Melanocyte of skin (primary cell): ENCODE results near the gene KCNJ1. TPM values are rescaled to one million over a fixed set of nuclear protein-coding genes. Genes with fewer than 3 reads are reported as not detected.

Experiments used
- total RNA-seq, 2 donors: library from RNA; depleted of rRNA; stranded (reverse); fragments of >200 nt; gene quantifications; 2 replicates each; pipeline ENCODE4 v1.2.3, GENCODE V29; 2012

Gene KCNJ1
- total RNA-seq: under 1 TPM in 1 of 2 donors, not detected in 1; under 0.01 TPM

DNA sequence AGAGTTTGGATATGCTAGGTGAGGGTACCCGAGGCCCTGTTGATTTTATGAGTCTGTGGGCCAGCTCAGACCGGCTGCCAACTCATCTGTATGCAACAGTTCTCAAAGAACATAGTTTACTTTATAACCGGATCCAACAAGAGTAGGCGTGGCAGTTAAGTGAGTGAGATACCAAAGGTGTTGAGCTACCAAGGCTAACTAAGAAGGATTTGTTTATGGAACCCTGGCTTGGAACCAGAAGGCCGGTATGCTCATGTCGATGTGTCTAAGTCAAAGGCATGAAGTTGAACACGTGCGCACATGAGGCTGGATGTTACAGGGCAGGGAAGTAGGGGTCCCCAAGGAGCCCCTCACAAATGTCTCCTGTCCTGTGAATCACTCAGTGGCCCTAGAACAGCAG, at the start of gene KCNJ1:
TSS of gene KCNJ1 (minus strand) at position 20 of the 400 bp plus-strand sequence. CDS start 27,053 bp downstream, outside the sequence.

DNA sequence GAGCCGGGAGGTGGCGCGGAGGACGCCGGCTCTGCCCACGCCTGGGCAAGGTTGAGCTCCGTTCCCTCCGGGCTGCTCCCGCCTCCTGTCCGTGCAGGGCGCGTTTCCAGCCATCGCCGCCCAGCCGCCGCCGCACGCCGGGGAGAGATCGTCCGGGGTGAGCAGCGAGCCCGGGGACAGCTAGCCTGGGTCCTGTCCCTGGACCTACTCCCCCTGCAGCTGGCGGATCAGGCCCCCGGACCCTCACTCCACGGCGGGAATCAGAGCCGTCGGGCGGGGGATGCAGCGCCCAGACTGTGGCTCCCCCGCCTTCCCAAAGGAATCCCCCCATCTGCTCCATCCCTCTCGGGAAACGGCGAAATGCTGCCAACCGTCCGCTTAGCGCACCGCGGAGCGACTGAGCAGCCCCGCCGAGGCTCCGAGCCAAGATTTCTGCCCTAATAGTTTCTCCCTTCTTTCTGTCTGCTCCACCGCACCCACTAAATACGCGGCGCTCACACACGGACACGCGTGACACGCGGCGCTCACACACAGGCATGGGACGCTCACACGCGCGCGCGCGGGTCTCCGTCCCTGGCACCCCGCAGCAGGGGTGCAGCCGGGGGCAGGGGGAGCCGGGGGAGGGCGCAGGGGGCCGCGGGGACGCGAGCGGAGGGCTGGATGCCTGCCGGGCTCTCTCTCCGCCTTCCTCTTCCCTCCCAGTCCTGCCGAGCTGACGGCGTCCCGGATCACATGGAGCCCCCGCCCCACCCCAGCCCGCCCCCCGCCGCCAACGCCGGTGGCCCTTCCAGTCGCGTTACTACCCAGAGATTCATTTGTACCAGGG, 23.7 kb upstream of the KCNJ1 start, which contains the start of gene KCNJ5:
TSS of gene KCNJ5 (plus strand) at position 814 of the 826 bp plus-strand sequence. CDS start 19,918 bp downstream, outside the sequence.

Other genes starting within 250 kb of the KCNJ1 start
- 10 to 100 TPM in 1 of 2 donors, 1 to 10 TPM in 1; 8.6 to 21.0 TPM for gene FLI1, start 173.2 kb downstream of the KCNJ1 start, total RNA-seq
- gene KCNJ5, start 24.1 kb upstream of the KCNJ1 start, total RNA-seq: not detected
- under 1 TPM in 1 of 2 donors, not detected in 1; under 0.01 TPM for gene TP53AIP1, start 75.6 kb upstream of the KCNJ1 start, total RNA-seq